Gastroesophageal sphincter (tissue), 4 donors: ENCODE results near the gene ZNF830. TPM values are rescaled to one million over a fixed set of nuclear protein-coding genes. Genes with fewer than 3 reads are reported as not detected.

Experiments
- ATAC-seq: fragments of 150-250 bp; one replicate; pipeline ENCODE4 v1.9.1; 2016; ENCODE audit warnings: mild to moderate bottlenecking, moderate library complexity
- H3K27ac ChIP-seq, 4 donors: fragments of 200-600 bp; sonication (generic) in 3 of 4; 1 replicate in 3 of 4; 2 replicates in 1 of 4; pipeline ENCODE4 v1.5.1; 2016 to 2019
- H3K27me3 ChIP-seq: fragments of 200-600 bp; sonication (generic); one replicate; pipeline ENCODE4 v1.5.1; 2019
- H3K36me3 ChIP-seq, 2 donors: fragments of 200-600 bp; sonication (generic); one replicate each; pipeline ENCODE4 v1.5.1; 2019; ENCODE audit warnings: control low read depth in 1 of 2
- H3K4me1 ChIP-seq, 3 donors: fragments of 200-600 bp; sonication (generic); 1 replicate in 2 of 3; 2 replicates in 1 of 3; pipeline ENCODE4 v1.5.1; 2016 to 2019; ENCODE audit warnings: control low read depth in 2 of 3
- H3K4me3 ChIP-seq, 2 donors: fragments of 200-600 bp; sonication (generic); one replicate each; pipeline ENCODE4 v1.5.1; 2019; ENCODE audit warnings: mild to moderate bottlenecking in 1 of 2, moderate library complexity in 1 of 2
- H3K9me3 ChIP-seq, 3 donors: fragments of 200-600 bp; sonication (generic); one replicate each; pipeline ENCODE4 v1.5.1; 2017 to 2019; ENCODE audit warnings: control low read depth in 2 of 3
- EP300 ChIP-seq: sonication (generic); formaldehyde crosslinking; IDR thresholded peaks from one replicate; pipeline ENCODE4 v1.6.1; 2017; ENCODE audit warnings: antibody characterized with exemption, mild to moderate bottlenecking
- POLR2A ChIP-seq, 2 donors: fragments of 450-650 bp; IDR thresholded peaks; one replicate each; pipeline ENCODE4 v1.6.1; 2017; ENCODE audit warnings: antibody characterized with exemption in 2 of 2, mild to moderate bottlenecking in 2 of 2, moderate library complexity in 1 of 2
- POLR2AphosphoS5 ChIP-seq: sonication (generic); formaldehyde crosslinking; IDR thresholded peaks from one replicate; pipeline ENCODE4 v1.6.1; 2017; ENCODE audit warnings: antibody characterized with exemption
- WGBS, 2 donors: methylation state at CpG; one replicate each; pipeline ENCODE4 v1.1.5; 2018; ENCODE audit warnings: low coverage in 1 of 2; 5-methylcytosine and 5-hydroxymethylcytosine counted together
- total RNA-seq, 4 donors: library from RNA; depleted of rRNA; stranded (reverse); fragments of >200 nt; gene quantifications; one replicate each; pipeline ENCODE4 v1.1.0, GENCODE V29; 2016
- TF ChIP-seq, protein P1 (sequence below), 4 experiments: fragments of 200-600 bp in 2 of 4; fragments of 450-650 bp in 2 of 4; sonication (generic) in 1 of 4; IDR thresholded peaks; one replicate each; pipeline ENCODE4 v1.5.1; 2017 to 2019; ENCODE audit warnings: antibody characterized with exemption in 4 of 4, mild to moderate bottlenecking in 2 of 4, moderate library complexity in 2 of 4

ZNF830 gene
- total RNA-seq, 4 donors from 2014 or later: 12.7 to 15.0 (median 13.5) TPM

- WGBS, 2 donors: no CpG with 5 or more reads among the region's 2 CpGs
Observed at GRCh38 chr17:35001549-35001948, 40.2 kb downstream of the ZNF830 start.

DNA sequence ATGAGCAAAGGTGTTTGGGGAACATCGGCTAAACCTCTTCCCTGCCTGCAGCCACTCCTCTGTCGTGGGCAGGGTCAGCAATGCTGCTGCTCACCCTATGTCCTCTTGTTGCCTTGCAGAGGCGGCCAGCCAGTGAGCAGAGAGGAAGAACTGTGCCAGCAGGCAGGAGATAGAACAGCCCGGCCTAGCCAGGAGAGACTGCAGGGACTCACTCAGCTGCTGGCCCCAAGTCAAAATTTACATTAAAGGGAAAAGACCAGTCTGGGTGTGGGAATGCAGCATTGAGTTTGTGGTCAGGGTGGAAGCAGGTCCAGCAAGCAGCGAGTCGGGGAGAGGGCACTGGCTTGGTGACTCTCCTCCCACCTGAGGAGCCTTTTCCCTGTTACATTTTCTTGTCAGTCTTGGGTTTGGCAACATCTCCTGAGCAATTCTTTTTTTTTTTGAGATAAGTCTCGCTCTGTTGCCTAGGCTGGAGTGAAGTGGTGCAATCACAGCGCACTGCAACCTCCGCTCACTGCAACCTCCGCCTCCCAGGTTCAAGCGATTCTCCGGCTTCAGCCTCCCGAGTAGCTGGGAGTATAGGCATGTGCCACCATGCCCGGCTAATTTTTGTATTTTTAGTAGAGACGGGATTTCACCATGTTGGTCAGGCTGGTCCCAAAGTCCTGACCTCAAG, 41.7 kb downstream of the ZNF830 start:
- peak overlapping the region in 3 of 4 donors; percentile 64 to 69 (median 67) for H3K27ac ChIP-seq
- peaks cover 0 to 96% of the 10 kb centered on the region in 2 donors for H3K36me3 ChIP-seq
- peak; percentile 33 for ATAC-seq
- TF ChIP-seq, protein P1, sequence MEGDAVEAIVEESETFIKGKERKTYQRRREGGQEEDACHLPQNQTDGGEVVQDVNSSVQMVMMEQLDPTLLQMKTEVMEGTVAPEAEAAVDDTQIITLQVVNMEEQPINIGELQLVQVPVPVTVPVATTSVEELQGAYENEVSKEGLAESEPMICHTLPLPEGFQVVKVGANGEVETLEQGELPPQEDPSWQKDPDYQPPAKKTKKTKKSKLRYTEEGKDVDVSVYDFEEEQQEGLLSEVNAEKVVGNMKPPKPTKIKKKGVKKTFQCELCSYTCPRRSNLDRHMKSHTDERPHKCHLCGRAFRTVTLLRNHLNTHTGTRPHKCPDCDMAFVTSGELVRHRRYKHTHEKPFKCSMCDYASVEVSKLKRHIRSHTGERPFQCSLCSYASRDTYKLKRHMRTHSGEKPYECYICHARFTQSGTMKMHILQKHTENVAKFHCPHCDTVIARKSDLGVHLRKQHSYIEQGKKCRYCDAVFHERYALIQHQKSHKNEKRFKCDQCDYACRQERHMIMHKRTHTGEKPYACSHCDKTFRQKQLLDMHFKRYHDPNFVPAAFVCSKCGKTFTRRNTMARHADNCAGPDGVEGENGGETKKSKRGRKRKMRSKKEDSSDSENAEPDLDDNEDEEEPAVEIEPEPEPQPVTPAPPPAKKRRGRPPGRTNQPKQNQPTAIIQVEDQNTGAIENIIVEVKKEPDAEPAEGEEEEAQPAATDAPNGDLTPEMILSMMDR (IDR thresholded peaks at IDR 0.05): no peak
- TF ChIP-seq EP300 (no peak), POLR2A (IDR thresholded peaks at IDR 0.05) (peak in 1 of 2 donors; percentile 17), POLR2AphosphoS5 (no peak)
- H3K4me3 ChIP-seq: no peak overlapping the region
- WGBS, 2 donors: 20 to 57% methylated on average over 2 to 8 of the region's 15 CpGs
- H3K9me3 ChIP-seq: no peaks in the 10 kb centered on the region
- H3K4me1 ChIP-seq: peaks cover 0 to 41% (median 3%) of the 10 kb centered on the region in 3 donors
- H3K27me3 ChIP-seq: no peaks in the 10 kb centered on the region

More at GRCh38 chr17:35001549-35001948, 40.2 kb downstream of the ZNF830 start:
- peaks cover 0 to 87% of the 10 kb centered on the region in 2 donors for H3K36me3 ChIP-seq
- peaks cover 3 to 56% (median 3%) of the 10 kb centered on the region in 3 donors for H3K4me1 ChIP-seq
- TF ChIP-seq POLR2A (IDR thresholded peaks at IDR 0.05): no peak
- no peak for TF ChIP-seq EP300
- TF ChIP-seq POLR2AphosphoS5: no peak
- TF ChIP-seq, protein P1 (IDR thresholded peaks at IDR 0.05): no peak
- H3K9me3 ChIP-seq: no peaks in the 10 kb centered on the region
- H3K4me3 ChIP-seq: no peak overlapping the region
- peak overlapping the region in 3 of 4 donors; percentile 64 to 69 (median 67) for H3K27ac ChIP-seq
- H3K27me3 ChIP-seq: no peaks in the 10 kb centered on the region
- ATAC-seq: no peak

GRCh38 chr17:35003778-35004177, 42.4 kb downstream of the ZNF830 start:
- H3K4me3 ChIP-seq: no peak overlapping the region
- ATAC-seq: no peak
- H3K27ac ChIP-seq: peak overlapping the region in 3 of 4 donors; percentile 64 to 69 (median 67)
- WGBS, 2 donors: 100% methylated on average over 1 of the region's 4 CpGs; no CpG with 5 or more reads in 1 of the 2 donors
- H3K36me3 ChIP-seq: peaks cover 0 to 92% of the 10 kb centered on the region in 2 donors
- no peaks in the 10 kb centered on the region for H3K27me3 ChIP-seq
- TF ChIP-seq POLR2AphosphoS5: no peak
- no peak for TF ChIP-seq EP300
- peaks cover 0 to 33% (median 0%) of the 10 kb centered on the region in 3 donors for H3K4me1 ChIP-seq
- H3K9me3 ChIP-seq: no peaks in the 10 kb centered on the region

- no peak for TF ChIP-seq POLR2A (IDR thresholded peaks at IDR 0.05)
- no peak for TF ChIP-seq POLR2AphosphoS5
- no peak for TF ChIP-seq EP300
- TF ChIP-seq, protein P1 (IDR thresholded peaks at IDR 0.05): no peak
- 95% methylated on average over 2 of the region's 4 CpGs; no CpG with 5 or more reads in 1 of the 2 donors for WGBS, 2 donors
- H3K9me3 ChIP-seq: no peaks in the 10 kb centered on the region
- no peaks in the 10 kb centered on the region for H3K27me3 ChIP-seq
- no peak overlapping the region for H3K4me3 ChIP-seq
- peaks cover 0 to 22% (median 0%) of the 10 kb centered on the region in 3 donors for H3K4me1 ChIP-seq
- H3K36me3 ChIP-seq: peaks cover 0 to 94% of the 10 kb centered on the region in 2 donors
- ATAC-seq: no peak
- no peak overlapping the region for H3K27ac ChIP-seq
Observed at GRCh38 chr17:35006345-35006744, 45.0 kb downstream of the ZNF830 start.

DNA sequence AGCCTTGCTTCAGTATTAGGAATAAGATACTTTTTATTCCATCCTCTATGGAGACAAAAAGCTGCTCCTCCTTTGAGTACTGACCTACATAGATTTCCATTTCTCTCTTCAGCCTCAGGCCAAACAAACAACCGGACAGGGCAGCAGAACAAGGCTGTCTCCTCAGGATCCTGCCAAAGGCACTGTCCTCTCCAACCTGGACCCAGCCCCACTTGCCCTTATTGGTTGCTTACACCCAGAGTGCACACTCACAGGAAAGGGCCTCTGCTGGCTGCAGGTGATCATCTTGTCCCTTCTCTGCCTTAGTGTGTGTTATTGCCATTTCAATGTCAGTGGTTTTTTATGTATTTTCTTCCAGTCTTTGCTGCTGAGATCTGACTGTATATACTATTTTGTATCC, 45.6 kb downstream of the ZNF830 start:
- Histone ChIP-seq H3K36me3 (peaks cover 0 to 94% of the 10 kb centered on the region in 2 donors), H3K27ac (no peak overlapping the region), H3K9me3 (no peaks in the 10 kb centered on the region), H3K4me3 (no peak overlapping the region), H3K4me1 (peaks cover 0 to 16% (median 0%) of the 10 kb centered on the region in 3 donors), H3K27me3 (no peaks in the 10 kb centered on the region)
- WGBS, 2 donors: 63% methylated on average over 1 of the region's 1 CpG; no CpG with 5 or more reads in 1 of the 2 donors
- ATAC-seq: no peak
- no peak for TF ChIP-seq EP300
- TF ChIP-seq POLR2AphosphoS5: no peak
- TF ChIP-seq POLR2A (IDR thresholded peaks at IDR 0.05): no peak
- TF ChIP-seq, protein P1 (IDR thresholded peaks at IDR 0.05): no peak
